Stimulated activated CD8-positive, alpha-beta memory T cell treated with anti-CD3 and anti-CD28 coated beads, Interleukin-4, amount 100 ng/mL, for 48 hours (primary cell): Measurements from ENCODE around the gene OR2T27.
"Not testable (repeated sequence)": the region's sequence is repeated elsewhere in the genome, so short reads cannot be mapped to it uniquely, and the experiment has no call there.

Experiments used
- DNase-seq: peaks from one replicate; pipeline ENCODE4 v3.0.0-alpha.2; 2020

Gene OR2T27

DNA sequence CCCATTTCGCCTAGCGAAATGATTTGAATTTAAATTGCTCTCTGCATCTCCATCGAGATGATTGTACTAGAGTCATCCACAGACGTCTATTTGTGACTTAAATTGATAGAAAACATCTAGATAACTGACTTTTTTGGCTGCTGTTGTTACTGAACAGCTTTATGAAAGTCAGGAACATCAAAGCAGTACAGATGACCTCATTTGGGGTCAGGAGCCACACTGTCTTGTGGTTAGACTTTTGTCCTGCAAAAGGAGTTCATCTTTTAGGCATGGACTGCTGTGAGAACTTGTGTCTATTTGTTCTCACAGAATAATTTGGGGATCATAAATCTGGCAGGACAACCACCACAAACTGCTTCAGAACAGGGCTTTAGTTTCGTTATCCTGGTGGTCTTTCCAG, 15.7 kb downstream of the OR2T27 start:
- not testable (repeated sequence) for DNase-seq

DNA sequence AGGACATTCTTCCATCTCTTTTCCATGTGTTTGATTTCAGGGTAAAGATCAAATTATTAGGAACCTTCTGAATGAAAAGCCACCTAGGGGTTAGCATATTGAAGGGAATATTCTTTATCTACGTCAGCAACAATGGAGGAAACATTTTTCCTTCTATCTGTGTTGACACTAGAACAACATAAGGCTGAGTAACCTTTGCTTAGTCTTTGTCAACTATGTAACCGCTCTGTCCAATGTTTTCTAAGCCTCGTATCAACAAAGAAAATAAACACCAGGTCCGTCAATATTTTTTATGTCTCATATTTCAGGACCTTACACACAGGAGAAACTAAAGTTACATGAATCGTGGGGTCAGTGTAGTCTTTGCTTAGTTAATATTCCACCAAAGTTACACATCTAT, 18.7 kb downstream of the OR2T27 start:
- not testable (repeated sequence) for DNase-seq

DNA sequence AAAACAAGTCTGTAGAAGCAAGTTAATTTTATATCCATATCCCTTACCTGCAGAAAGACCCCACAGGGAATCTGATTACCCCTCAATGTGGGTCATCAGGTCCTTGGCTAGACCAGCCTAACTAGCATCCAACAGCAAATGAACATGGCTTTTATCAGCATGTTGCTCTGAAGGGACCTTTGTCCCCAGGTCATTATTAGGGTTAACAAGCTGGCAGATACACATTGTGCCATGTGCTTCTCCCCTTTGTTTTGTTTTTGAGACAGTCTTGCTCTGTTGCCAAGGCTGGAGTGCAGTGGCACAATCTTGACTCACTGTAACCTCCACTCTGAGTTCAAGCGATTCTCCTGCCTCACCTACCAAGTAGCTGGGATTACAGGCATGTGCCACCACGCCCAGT, 20.3 kb downstream of the OR2T27 start, which contains the start of gene OR2T11:
TSS of gene OR2T11 (minus strand) at position 101 of the 400 bp plus-strand sequence. CDS start 7,963 bp downstream, outside the sequence.
- not testable (repeated sequence) for DNase-seq

DNA sequence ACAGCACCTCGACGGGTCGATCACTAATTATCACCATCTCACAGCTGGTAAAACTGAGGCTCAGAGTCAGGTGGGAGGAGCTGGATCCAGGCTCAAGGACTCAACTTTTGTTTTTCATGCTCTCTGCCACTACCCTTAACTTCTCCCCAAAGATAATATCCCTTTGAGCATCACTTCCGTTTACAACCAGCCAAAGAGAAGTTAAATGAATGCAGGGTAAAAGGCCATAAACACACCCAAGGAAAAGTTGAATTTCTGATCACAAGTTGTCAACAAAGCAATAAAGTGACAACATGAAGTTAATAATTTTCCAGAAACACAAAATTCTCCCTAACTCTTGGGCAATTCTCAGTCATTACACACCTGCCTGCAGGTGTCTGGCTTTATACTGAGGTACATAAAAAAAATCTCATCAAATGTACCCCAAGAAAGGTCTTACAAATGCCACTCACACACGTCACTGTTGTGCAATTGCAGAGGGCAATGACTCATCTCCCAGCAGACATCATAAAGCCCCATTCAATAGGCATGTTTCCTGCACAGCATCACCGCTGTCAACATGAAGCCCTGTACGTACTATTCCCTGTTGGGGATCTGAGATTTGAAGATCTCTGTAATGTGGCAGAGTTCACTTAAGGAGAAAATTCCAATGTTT, 23.8 kb downstream of the OR2T27 start:
- no peak for DNase-seq

DNA sequence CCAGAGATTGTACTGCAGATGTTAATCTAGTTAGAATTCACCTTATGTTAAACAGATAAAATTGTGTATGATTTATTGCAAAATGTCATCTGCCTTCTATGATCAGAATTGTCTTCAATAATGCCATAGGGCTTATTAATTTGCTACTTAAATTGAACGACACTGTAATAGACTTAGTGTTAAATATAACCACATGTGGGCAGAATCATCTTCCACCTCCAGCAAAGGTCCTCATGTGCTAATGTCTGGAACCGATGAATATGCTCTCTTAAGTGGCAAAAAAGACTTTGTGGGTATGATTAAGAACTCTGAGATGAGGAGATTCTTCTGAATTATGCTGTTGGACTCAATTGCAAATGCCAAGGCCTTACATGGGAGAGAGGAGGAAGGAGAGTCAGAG, 24.8 kb downstream of the OR2T27 start:
- no peak for DNase-seq

DNA sequence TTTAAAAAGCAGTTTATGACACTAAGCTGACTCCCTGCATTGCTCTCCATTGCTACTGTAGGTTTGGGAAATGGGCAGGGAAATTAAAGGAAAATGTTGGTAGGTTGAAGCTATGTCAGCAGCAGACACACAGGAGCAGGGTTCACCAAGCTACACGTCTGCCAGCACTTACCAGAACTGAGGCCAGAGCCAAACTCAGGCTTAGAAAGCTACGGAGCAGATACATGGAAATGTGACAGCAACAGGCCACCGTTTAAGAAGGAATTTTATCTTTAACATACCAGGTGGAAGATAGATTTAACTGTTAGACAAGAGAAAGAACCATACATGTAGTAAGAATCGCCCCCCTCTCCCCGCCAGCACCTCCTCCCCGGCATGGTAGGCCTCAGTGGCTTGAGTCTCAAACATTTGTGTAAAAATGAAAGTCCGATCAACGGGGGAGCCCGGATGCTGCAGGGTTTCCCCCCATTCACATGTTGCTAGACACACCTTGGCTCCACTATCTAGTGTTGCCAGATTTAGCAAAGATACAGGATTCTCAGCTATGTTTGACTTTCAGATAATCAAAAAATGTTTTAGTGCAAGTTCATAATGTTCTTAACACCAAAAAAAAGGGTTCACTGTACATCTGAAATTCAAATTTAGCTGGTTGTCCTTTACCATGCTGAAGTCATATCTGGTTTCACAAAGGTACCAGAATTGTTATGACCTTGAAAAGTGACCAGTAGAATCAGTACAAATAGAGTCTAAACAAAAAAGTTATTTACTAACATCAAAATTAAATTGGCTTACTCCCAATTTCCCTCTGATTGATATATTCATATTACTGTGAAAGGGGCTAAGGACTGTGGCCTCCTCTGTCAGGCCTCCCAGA, 27.1 kb downstream of the OR2T27 start:
- DNase-seq: no peak

DNA sequence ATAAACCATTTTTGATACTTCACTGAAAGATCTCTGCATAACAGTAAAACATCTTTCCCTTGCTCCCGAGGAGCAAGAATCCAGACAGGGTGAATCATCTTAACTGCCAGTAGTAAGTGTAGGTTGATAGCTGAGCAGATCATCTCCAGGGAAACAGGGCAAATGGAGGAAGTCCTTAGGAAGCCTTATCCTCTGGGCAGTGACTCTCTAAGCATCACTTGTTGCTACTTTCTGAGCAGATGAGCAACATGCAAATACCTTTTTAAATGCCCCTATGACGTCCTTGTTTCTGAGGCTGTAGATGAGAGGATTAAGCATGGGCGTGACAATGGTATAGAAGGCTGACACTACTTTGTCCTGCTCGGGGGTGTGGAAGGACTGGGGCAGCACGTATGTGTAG, 29.4 kb downstream of the OR2T27 start:
- DNase-seq: no peak

DNA sequence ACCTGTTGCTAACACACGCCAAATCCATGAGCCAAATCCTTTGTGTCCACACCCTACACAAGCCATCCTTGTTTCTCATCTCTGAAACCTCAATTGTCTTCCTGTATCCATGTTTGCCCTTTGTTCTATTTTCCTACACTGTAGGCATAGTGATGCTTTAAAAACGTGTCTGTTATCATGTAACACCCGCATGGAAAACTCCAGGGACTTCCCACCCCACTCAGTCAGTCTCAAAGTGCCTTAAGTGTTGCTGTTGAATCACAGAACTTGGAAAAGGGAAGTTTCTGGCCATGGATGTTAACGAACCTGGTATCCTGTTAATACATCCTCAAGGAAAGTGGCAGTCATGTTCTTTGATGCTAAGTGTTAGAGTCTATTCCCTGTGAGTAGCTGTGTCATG, 30.2 kb downstream of the OR2T27 start:
- no peak for DNase-seq

DNA sequence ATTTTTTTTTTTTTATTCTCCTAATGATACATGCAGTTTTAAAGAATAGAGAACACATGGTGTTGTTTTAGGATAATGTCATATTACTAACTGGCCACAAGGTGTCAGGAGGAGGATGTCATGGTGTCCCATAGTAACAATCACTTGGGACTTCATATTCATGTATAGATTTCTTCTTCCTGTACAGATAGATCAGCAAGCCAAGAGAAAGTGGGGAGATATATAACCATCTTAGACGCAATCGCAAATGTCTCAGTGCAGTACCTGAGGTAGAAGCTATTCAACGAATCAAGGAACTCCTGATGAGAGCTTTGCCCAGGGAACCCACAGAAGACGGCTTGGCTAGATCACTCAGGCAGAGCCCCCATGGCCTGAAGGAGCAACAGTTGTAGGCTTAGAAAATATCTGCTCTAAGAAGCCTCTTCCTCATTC, 32.7 kb downstream of the OR2T27 start:
- DNase-seq: no peak

DNA sequence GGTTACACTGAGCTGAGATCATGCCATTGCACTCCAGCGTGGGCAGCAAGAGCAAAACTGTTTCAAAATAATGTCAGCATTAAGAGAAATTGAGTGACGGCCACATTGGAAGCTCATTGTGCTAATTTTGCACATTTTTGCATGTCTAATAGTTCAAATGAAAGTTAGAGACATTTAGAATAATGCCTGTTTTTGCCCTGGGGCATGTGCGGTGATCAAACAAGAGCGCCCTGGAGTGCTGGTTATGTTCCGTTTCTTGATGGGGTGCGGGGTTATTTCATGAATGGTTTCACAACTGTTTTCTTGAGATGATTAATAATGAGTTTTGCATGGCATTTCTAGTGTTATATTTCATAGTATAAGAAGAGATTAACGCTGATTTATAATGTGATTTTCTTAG, 33.6 kb downstream of the OR2T27 start:
- DNase-seq: no peak

DNA sequence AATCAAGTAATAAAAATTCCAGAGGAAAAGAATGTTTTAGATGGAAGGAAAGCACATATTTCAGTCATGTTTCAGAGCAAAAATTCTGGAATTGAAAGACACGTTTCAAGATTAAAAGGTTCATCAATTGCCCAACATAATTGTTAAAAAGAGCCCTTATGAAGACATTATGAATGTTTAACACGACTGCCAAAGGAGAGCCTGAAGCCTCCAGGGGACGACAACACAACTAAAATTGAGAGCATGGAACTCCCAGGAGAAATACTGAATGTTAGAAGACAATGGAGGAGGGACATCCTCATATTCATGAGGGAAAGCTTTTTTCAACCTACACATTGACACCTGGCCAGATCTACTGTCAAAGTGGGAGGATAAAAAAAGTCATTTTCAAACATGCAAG, 36.5 kb downstream of the OR2T27 start:
- peak; percentile 78 for DNase-seq

DNA sequence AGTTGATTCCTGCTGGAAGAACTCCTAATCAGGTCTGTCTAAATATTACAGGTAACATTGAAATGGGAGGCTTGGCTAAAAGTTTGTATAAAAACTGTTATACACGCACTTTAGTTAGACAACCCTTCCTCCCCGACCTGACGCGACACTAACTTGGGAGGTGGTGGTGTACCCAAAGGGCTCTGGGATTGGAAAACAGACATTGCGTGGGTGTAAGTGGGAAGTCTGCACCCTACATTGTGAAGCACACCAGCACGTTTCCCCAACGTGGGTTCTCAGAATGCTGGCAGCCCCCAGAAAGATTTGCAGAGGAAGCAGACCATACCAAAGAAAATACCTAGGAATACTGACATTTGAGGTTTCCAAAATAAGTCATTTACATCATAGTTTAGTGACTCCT, 37.2 kb downstream of the OR2T27 start:
- no peak for DNase-seq

DNA sequence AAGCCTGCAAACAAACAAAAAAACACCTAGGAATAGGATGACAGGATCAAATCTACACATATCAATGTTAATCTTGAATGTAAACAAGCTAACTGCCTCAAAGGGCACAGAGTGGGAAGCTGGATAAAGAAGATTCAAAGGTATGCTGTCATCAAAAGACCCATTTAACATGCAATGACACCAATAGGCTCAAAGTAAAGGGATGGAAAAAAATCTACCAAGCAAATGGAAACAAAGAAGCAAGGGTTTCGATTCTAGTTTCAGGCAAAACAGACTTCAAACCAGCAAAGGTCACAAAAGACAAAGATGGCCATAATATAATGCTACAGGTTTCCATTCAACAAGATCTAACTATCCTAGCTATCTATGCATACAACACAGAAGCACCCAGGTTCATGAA, 41.6 kb downstream of the OR2T27 start:
- no peak for DNase-seq

DNA sequence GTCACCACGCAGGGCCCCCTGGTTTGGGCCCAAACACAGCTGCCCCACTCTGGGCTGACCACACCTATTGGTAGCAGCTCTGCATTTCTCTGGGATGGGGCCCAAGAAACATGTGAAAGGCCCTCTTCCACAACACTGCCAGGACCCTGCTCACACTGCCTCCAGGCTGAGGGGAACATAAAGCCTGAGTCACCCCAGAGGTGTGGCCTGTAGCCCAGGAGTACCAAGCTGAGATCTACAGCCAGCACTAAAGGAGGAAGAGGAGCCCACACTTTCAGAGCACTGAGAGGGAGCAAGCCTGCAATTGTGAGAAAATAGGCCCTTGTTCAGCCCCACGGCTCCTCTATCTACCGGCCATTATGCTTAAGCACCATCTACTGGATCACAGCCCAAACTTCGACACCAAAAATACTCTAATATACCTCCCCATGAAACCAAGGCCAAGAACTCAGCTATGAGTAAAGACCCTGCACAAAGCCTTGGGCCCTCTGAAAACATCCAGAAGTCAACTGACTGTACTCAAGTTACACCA, 43.4 kb downstream of the OR2T27 start:
- DNase-seq: peak; percentile 36

DNA sequence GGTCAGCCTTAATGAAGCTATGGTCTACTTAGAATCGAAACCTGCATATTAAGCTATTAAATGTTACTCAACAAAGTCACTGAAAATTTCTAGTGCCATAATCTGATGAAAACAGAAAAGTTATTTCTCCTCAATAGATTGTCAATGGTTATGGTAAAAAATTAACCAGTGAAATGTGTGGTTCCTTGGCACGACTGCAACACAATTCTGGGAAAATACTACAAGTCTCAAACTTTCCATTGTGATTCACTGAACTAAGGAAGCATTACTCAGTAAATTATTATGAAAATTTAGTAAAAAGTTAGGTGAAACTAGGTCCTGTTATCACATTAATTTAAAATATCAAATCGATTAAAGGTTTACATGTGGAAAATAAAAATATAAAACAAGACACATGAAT, 45.0 kb downstream of the OR2T27 start:
- DNase-seq: no peak
